HCT116 (cell line): ENCODE measurements around the gene SIPA1L3. TPM values are rescaled to one million over a fixed set of nuclear protein-coding genes. Genes with fewer than 3 reads are reported as not detected.

ENCODE experiments used
- ATAC-seq: fragments of 200-7000 bp; cut with Tn5 transposase; 2 replicates; pipeline ENCODE4 v1.9.1; 2020; ENCODE audit warnings: mild to moderate bottlenecking, moderate library complexity
- BruUV-seq: library from RNA; stranded (reverse); fragments of 400-500 nt; replicated peaks from 2 replicates; lab custom pipeline; 2021; lab: Mats Ljungman, UMichigan
- CTCF ChIA-PET: fragments of 300-600 bp; sonication (Branson Sonifier 250); formaldehyde crosslinking; loops from one replicate; lab custom pipeline; 2021; ENCODE audit warnings: antibody characterized with exemption; lab: Charles Lee
- POLR2A ChIA-PET: fragments of 300-600, 350-600 bp; sonication (Branson Sonifier 250); formaldehyde crosslinking; loops from one replicate; lab custom pipeline; 2021; ENCODE audit warnings: antibody characterized with exemption; lab: Charles Lee
- RAD21 ChIA-PET, 2 experiments: fragments of 300-600 bp; sonication (Branson Sonifier 250); formaldehyde crosslinking; loops; one replicate each; lab custom pipeline; 2023; ENCODE audit warnings: low total read pairs in 2 of 2; ENCODE audit not compliant: uncharacterized antibody in 2 of 2, unreplicated experiment in 2 of 2, low non-redundant PET in 1 of 2; lab: Charles Lee
- DNase-seq: peaks from one replicate; pipeline ENCODE4 v3.0.0-alpha.2; 2010; ENCODE audit warnings: low read depth, low spot score
- H2AFZ ChIP-seq: fragments of 200-600 bp; shearing (Covaris generic), sonication (generic); 2 replicates; pipeline ENCODE4 v1.6.1; 2017; ENCODE audit warnings: low read depth, mixed run types, mixed read lengths, antibody characterized with exemption, low read length; ENCODE audit not compliant: poor library complexity, severe bottlenecking
- H3K27ac ChIP-seq: 2 replicates; pipeline ENCODE4 v1.5.1; 2012; ENCODE audit warnings: low read depth, low read length
- H3K27me3 ChIP-seq: fragments of 200-600 bp; sonication (generic); 2 replicates; pipeline ENCODE4 v1.6.1; 2016; ENCODE audit warnings: mixed run types, low read length, mixed read lengths; ENCODE audit not compliant: insufficient read depth
- H3K36me3 ChIP-seq, 2 experiments: fragments of 200-500 bp in 1 of 2; fragments of 200-600 bp in 1 of 2; sonication (Bioruptor generic) in 1 of 2; sonication (generic) in 1 of 2; 2 replicates each; pipeline versions ENCODE4 v1.5.1 to v1.6.1; 2014 to 2016; ENCODE audit warnings: low read length in 2 of 2, inconsistent platforms in 1 of 2, mixed read lengths in 1 of 2, mixed run types in 1 of 2; ENCODE audit not compliant: insufficient read depth in 2 of 2, control insufficient read depth in 1 of 2
- H3K4me1 ChIP-seq, 2 experiments: fragments of 200-600 bp in 1 of 2; sonication (generic) in 1 of 2; 2 replicates each; pipeline versions ENCODE4 v1.5.1 to v1.6.1; 2012 to 2017; ENCODE audit warnings: low read length in 2 of 2, inconsistent platforms in 1 of 2, mild to moderate bottlenecking in 1 of 2, mixed read lengths in 1 of 2, mixed run types in 1 of 2, moderate library complexity in 1 of 2; ENCODE audit not compliant: insufficient read depth in 2 of 2, control insufficient read depth in 1 of 2
- H3K4me2 ChIP-seq: fragments of 200-600 bp; sonication (generic); 2 replicates; pipeline ENCODE4 v1.6.1; 2017; ENCODE audit warnings: mixed run types, low read length, mixed read lengths
- H3K4me3 ChIP-seq, 2 experiments: fragments of 200-600 bp in 1 of 2; sonication (generic) in 1 of 2; replicated peaks in 1 of 2; 2 replicates each; pipeline ENCODE4 v1.5.1; 2011 to 2016; ENCODE audit warnings: low read length in 2 of 2, control low read depth in 1 of 2, low read depth in 1 of 2, mild to moderate bottlenecking in 1 of 2, mixed read lengths in 1 of 2, mixed run types in 1 of 2
- H3K79me2 ChIP-seq: fragments of 200-600 bp; sonication (generic); 2 replicates; pipeline ENCODE4 v1.6.1; 2017; ENCODE audit warnings: mild to moderate bottlenecking, mixed run types, low read length, moderate library complexity, mixed read lengths; ENCODE audit not compliant: insufficient read depth
- H3K9ac ChIP-seq: fragments of 200-600 bp; sonication (generic); 2 replicates; pipeline ENCODE4 v1.6.1; 2016; ENCODE audit warnings: low read length, mixed read lengths
- H3K9me2 ChIP-seq: fragments of 200-600 bp; sonication (generic), shearing (Covaris generic); 2 replicates; pipeline ENCODE4 v1.6.1; 2017; ENCODE audit warnings: mixed run types, mild to moderate bottlenecking, moderate library complexity; ENCODE audit not compliant: insufficient read depth
- H3K9me3 ChIP-seq, 2 experiments: fragments of 200-500 bp in 1 of 2; fragments of 200-600 bp in 1 of 2; sonication (Bioruptor generic) in 1 of 2; sonication (generic) in 1 of 2; 2 replicates each; pipeline ENCODE4 v1.6.1; 2014 to 2017; ENCODE audit warnings: low read length in 2 of 2, mixed read lengths in 2 of 2, inconsistent platforms in 1 of 2, low read depth in 1 of 2, mild to moderate bottlenecking in 1 of 2, mixed run types in 1 of 2, moderate library complexity in 1 of 2; ENCODE audit not compliant: control insufficient read depth in 1 of 2, insufficient read depth in 1 of 2
- H4K20me1 ChIP-seq: fragments of 200-600 bp; sonication (generic), shearing (Covaris generic); 2 replicates; pipeline ENCODE4 v1.6.1; 2017; ENCODE audit warnings: mixed run types, mild to moderate bottlenecking, moderate library complexity; ENCODE audit not compliant: insufficient read depth
- CBX3 ChIP-seq: IDR thresholded peaks from 2 replicates; pipeline ENCODE4 v1.6.1; 2012; ENCODE audit warnings: low read depth
- CEBPB ChIP-seq: IDR thresholded peaks from 2 replicates; pipeline ENCODE4 v1.6.1; 2012; ENCODE audit warnings: low read depth
- CTCF ChIP-seq, 3 experiments: fragments of 200-600 bp in 1 of 3; sonication (generic) in 1 of 3; IDR thresholded peaks in 2 of 3; conservative IDR thresholded peaks in 1 of 3; 2 replicates each; pipeline ENCODE4 v1.5.1; 2012 to 2017; ENCODE audit warnings: low read depth in 2 of 3, low read length in 2 of 3, antibody characterized with exemption in 1 of 3, borderline replicate concordance in 1 of 3, control low read depth in 1 of 3, mild to moderate bottlenecking in 1 of 3, mixed read lengths in 1 of 3, mixed run types in 1 of 3, moderate library complexity in 1 of 3; ENCODE audit not compliant: insufficient read depth in 1 of 3
- EGR1 ChIP-seq: IDR thresholded peaks from 2 replicates; pipeline ENCODE4 v1.6.1; 2012; ENCODE audit warnings: low read depth
- ELF1 ChIP-seq: IDR thresholded peaks from 2 replicates; pipeline ENCODE4 v1.6.1; 2012; ENCODE audit warnings: low read depth, borderline replicate concordance
- EZH2 ChIP-seq: fragments of 200-600 bp; sonication (generic); IDR thresholded peaks from 2 replicates; pipeline ENCODE4 v1.6.1; 2017; ENCODE audit warnings: antibody characterized with exemption, mixed run types
- EZH2phosphoT487 ChIP-seq: fragments of 200-600 bp; IDR thresholded peaks from 2 replicates; pipeline ENCODE4 v1.6.1; 2018; ENCODE audit warnings: antibody characterized with exemption, borderline replicate concordance
- JUND ChIP-seq: IDR thresholded peaks from 2 replicates; pipeline ENCODE4 v1.6.1; 2012
- MAX ChIP-seq: IDR thresholded peaks from 2 replicates; pipeline ENCODE4 v1.6.1; 2012
- REST ChIP-seq: IDR thresholded peaks from 2 replicates; pipeline ENCODE4 v1.6.1; 2012; ENCODE audit warnings: low read depth
- SIN3A ChIP-seq: IDR thresholded peaks from 2 replicates; pipeline ENCODE4 v1.6.1; 2012; ENCODE audit warnings: low read depth
- SP1 ChIP-seq: IDR thresholded peaks from 2 replicates; pipeline ENCODE4 v1.6.1; 2012; ENCODE audit warnings: low read depth
- SRF ChIP-seq: IDR thresholded peaks from 2 replicates; pipeline ENCODE4 v1.6.1; 2012; ENCODE audit warnings: low read depth
- TCF7L2 ChIP-seq: IDR thresholded peaks from 2 replicates; pipeline ENCODE4 v1.7.0; 2011; ENCODE audit warnings: borderline replicate concordance, inconsistent platforms; ENCODE audit not compliant: insufficient read depth, insufficient read length; ENCODE audit errors: extremely low read depth
- ZFX ChIP-seq: fragments of 450-650 bp; IDR thresholded peaks from 2 replicates; pipeline ENCODE4 v1.6.1; 2017
- ZNF274 ChIP-seq: fragments of 200-500 bp; sonication (Bioruptor generic); IDR thresholded peaks from 2 replicates; pipeline ENCODE4 v1.6.1; 2014; ENCODE audit warnings: mild to moderate bottlenecking, low read depth, low read length, inconsistent platforms
- intact Hi-C: fragments of 100-400 bp; cut with micrococcal nuclease; formaldehyde crosslinking; loops from 2 replicates; pipeline ENCODE4 v1.10.0; 2022
- total RNA-seq: library from RNA; stranded (reverse); gene quantifications from one replicate; pipeline ENCODE4 v1.2.1, GENCODE V29; 2021; ENCODE audit not compliant: unreplicated experiment

Gene SIPA1L3
- total RNA-seq, 1 experiment from 2014 or later = 41.8 TPM

GRCh38 chr19:37948362-37948761 lies 41.4 kb downstream of the SIPA1L3 start:
- no peak overlapping the region for H3K4me3 ChIP-seq
- intact Hi-C loops = no loop called here
- H2AFZ ChIP-seq = no peak overlapping the region
- BruUV-seq = no TSS peak
- H3K9me3 ChIP-seq = no peaks in the 10 kb centered on the region
- CTCF ChIA-PET = no interaction called here
- POLR2A ChIA-PET = no interaction called here
- no peak overlapping the region for H3K9ac ChIP-seq
- H3K27me3 ChIP-seq = no peaks in the 10 kb centered on the region
- peaks cover 0 to 12% of the 10 kb centered on the region in 2 experiments; a peak in 2 of 4 replicates for H3K4me1 ChIP-seq
- no peaks in the 10 kb centered on the region for H3K36me3 ChIP-seq
- no peaks in the 10 kb centered on the region for H3K9me2 ChIP-seq
- no peak for DNase-seq
- no peak overlapping the region for H3K4me2 ChIP-seq
- RAD21 ChIA-PET = no interaction called here
- no peak overlapping the region for H3K27ac ChIP-seq
- H3K79me2 ChIP-seq = peaks cover 76% of the 10 kb centered on the region
- no peak for TF ChIP-seq ELF1
- TF ChIP-seq SP1 = no peak
- TF ChIP-seq EZH2phosphoT487 = no peak
- no peak for TF ChIP-seq JUND
- peaks cover 3% of the 10 kb centered on the region; the same call in 1 of the 2 replicates for H4K20me1 ChIP-seq
- ATAC-seq = no peak

GRCh38 chr19:37950471-37951175 lies 43.6 kb downstream of the SIPA1L3 start:
- ATAC-seq (no peak), DNase-seq (no peak)
- BruUV-seq = no TSS peak
- Histone ChIP-seq H3K9ac (no peak overlapping the region), H3K4me1 (peaks cover 0 to 12% of the 10 kb centered on the region in 2 experiments; a peak in 1 of 4 replicates), H3K27me3 (no peaks in the 10 kb centered on the region), H3K79me2 (peaks cover 74% of the 10 kb centered on the region), H3K4me3 (no peak overlapping the region), H4K20me1 (no peaks in the 10 kb centered on the region; the same call in 1 of the 2 replicates), H3K36me3 (no peaks in the 10 kb centered on the region), H3K4me2 (no peak overlapping the region), H3K9me2 (no peaks in the 10 kb centered on the region), H2AFZ (no peak overlapping the region), H3K27ac (no peak overlapping the region), H3K9me3 (no peaks in the 10 kb centered on the region)
- ChIA-PET POLR2A (no interaction called here), CTCF (no interaction called here), RAD21 (no interaction called here)
- intact Hi-C loops = no loop called here
- TF ChIP-seq EZH2 (no peak), ZFX (no peak), EZH2phosphoT487 (no peak), CEBPB (no peak), ZNF274 (no peak), TCF7L2 (no peak), CBX3 (no peak), CTCF (IDR thresholded peaks at IDR 0.05 in 2 of 3, conservative IDR thresholded peaks at IDR 0.05 in 1 of 3; ENCODE audit: borderline replicate concordance in 1 of 3, insufficient read depth in 1 of 3, low read depth in 2 of 3, low read length in 2 of 3) (no peak), EGR1 (no peak), MAX (no peak), SIN3A (no peak), SRF (no peak), SP1 (no peak), REST (no peak)
